DMS53 (cell line): ENCODE data around the gene TNK2.
"Not testable (repeated sequence)": the region's sequence is repeated elsewhere in the genome, so short reads cannot be mapped to it uniquely, and the experiment has no call there.

ENCODE experiments used
- DNase-seq: peaks from one replicate; lab custom pipeline; 2025; lab: John Stamatoyannopoulos, UW

Gene TNK2

DNA sequence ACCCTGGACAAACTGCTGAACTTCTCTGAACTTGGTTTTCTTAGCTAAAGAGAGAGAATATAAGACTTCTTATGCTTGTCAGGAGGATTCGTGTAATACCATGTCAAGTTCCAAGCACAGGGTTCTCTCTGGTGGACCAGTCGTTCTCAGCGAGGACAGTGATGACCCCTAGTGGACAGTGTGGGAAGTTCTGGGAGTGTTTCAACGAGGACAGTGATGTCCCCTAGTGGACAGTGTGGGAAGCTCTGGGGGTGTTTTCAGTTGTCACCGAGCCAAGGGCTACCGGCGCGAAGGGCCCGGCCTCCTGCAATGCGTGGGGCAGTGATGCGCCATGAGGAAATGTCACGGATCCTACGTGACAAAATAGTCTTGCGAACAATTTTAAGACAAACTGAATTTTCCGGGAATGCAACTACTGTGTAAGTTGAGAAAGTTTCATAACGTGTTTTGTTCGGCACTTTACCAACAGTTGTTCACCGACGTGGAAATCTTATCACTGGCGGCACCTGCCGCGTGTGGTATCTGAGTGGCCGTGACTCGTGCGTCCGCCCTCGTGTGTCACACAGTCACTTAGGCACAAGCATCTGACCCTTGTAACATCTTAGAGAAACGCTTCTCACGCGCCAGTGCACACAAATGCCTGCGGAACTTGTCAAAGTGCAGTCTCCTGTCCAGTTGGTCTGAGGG lies 57.4 kb downstream of the TNK2 start:
- DNase-seq, result peak; percentile 90

DNA sequence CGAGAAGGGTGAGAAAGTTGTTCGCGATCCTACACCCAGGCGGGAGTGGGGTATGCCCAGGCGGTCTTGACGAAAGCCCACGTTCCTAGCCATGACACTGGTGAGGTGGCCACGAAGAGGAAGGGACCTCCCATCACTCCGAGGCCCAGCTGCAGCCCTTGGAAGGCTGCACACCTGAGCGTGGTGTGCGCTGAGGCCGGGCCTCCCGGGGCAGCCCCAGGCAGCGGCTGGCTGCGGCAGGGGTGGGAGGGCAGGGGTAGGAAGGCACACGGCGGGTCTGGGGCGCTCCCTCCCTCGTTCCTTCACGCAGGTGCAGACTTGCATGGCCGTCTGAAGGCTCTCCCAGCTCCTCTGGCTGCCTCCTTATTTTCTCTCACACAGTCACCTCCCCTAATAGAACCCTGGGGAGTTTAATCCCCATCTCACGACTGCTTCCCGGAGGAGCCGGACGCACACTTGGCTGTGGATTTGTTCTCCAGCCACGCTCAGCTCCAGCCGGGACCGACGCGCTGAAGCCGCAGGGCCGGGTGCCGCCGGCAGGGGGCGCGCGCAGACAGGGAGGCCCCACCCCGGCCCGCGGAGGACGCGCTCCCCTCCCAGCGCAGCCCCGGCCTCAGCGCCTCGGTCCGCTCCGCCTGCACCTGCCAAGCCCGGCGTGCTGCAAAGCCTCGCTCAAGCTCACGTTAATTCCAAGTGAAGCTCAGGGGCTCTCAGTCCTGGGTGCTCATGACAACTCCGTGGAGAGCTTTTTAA lies 58.9 kb downstream of the TNK2 start:
- DNase-seq, result no peak

GRCh38 chr3:195847055-195847950 lies 61.0 kb downstream of the TNK2 start:
- DNase-seq, result no peak

GRCh38 chr3:195845483-195845882 lies 62.9 kb downstream of the TNK2 start:
- no peak for DNase-seq

DNA sequence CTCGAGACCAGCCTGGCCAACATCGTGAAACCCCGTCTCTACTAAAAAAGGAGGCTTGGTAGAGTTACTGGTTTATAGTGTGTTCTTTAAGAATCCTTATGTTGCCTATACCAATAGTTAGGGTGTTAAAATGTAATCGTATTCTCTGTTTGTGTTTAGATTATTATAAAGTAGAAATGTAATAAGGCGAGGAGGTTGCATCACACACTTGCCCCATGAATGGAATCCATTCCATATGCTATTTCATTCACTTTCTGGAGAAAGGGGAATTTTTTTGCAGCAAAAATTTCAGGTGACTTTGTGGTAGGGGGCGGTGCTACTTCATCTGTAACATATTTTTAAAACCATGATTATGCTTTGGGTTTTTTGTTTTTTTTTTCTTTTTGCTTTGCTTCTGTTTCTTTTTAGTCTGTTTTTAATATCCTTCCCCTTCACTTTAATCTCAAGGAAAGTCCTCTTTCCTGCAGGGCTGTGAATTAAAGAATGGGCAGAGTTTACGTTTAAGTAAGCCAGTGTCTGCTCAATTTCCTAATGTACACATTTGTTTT lies 63.6 kb downstream of the TNK2 start:
- no peak for DNase-seq

GRCh38 chr3:195839260-195840010 lies 68.9 kb downstream of the TNK2 start:
- DNase-seq, result peak; percentile 44

DNA sequence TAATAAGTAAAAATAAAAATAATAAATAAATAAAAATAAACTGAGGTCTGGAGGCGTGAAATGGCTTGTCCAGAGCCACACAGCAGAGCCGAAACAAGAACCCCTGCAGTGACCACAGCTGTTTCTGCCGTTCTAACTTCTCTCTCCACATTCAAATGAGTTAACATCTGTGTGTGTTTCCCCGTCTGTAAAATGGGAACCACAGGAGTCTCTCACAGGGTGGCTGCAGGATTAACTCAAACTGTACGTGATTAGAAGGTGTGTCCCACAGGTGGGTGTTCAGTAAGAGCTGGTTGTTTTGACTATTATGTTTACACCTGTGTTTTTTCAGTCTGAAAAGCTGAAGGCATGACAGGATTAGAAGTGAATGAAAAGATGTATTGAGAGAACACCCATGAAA lies 69.6 kb downstream of the TNK2 start:
- DNase-seq, result no peak

DNA sequence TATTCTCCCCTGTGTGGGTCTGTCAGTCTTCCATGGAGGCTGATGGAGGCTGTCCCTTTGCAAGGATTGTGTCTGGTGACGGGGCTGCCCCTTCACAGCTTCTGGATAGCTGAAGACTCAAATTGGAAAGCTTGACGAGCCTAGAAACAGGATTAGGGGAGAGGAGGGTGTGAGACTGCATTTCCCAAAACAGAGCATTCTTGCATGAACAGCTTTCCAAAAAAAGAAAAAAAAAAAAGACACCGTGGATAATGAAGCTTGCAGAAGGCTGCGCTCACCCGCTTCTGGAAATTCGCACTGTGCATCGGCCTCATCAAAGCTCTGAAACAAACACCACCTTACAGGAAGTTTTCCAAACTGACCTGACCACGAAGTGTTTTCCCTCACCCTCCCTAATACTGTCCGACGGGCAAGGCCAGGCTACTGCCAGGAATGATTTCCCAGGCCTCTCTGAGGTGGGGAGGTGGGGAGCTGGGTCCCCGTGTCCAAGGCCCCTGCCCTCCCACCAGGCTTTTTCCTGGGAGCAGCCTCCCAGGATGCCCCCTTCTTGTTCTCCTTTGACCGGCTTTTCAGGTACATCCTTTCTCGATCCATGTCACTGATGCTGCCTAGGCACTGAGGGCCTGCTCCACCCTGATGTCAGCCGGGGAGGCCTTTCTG lies 71.7 kb downstream of the TNK2 start:
- DNase-seq, result no peak

GRCh38 chr3:195835791-195836190 lies 72.6 kb downstream of the TNK2 start:
- no peak for DNase-seq

- DNase-seq, result no peak
Measured at GRCh38 chr3:195834675-195835583, 73.4 kb downstream of the TNK2 start.

- DNase-seq, result no peak
Measured at GRCh38 chr3:195829897-195830254, 78.5 kb downstream of the TNK2 start.

- no peak for DNase-seq
Measured at GRCh38 chr3:195828762-195829161, 79.6 kb downstream of the TNK2 start.

DNA sequence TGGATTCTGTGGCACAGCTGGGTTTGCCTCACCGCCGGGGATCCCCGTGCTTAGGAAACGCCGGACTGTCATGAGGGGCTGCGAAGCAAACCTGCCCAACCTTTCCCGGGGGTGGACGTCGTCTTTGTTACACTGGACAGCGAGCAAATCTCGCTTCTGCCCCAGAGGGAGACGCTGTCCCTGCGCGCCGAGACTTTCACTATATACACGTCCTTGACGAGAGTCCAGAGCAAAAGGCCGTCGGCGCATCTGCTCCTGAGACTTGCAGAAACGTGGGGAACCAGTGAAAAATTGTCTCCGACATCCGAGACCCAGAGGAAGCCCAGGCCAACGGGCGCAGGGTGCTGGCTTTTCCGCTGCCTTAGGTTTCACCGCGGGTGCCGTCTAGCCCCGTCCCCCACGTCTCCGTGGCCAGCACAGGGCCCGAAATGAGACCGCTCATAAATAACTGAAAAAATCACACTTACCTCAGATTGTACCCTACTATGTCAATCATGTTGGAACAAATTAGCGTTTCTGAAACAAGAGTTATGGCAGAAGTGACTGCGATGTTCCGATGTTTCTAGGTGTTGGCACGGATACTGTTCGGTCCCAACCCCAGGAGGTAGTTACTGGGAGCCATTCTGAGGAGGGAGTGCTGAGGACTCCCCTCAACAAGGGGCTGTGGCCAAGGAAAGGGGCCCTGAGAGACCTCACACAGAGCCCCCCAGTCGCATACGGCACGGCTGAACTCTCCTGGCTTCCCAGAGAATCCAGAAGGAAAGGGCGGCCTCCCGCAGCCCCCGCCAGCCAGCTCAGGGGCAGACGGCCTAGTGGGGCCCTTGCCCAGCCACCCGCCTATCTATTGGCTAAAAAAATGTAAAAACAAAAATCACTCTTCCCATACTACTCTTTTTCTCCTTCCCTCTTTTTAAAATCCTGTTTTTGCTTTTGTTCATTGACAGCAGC lies 82.2 kb downstream of the TNK2 start:
- DNase-seq, result no peak

- no peak for DNase-seq
Measured at GRCh38 chr3:195825191-195825588, 83.2 kb downstream of the TNK2 start.

- DNase-seq, result not testable (repeated sequence)
Measured at GRCh38 chr3:195824425-195825190, 83.7 kb downstream of the TNK2 start.

GRCh38 chr3:195823999-195824398 lies 84.4 kb downstream of the TNK2 start:
- peak; percentile 58 for DNase-seq

GRCh38 chr3:195823280-195823679 lies 85.1 kb downstream of the TNK2 start:
- DNase-seq, result no peak

- DNase-seq, result no peak
Measured at GRCh38 chr3:195822131-195822696, 86.1 kb downstream of the TNK2 start.
